ENCODE results near the gene EFTUD2. TPM values are rescaled to one million over a fixed set of nuclear protein-coding genes. Genes with fewer than 3 reads are reported as not detected.

EFTUD2 gene
- total RNA-seq, 4 donors from 2014 or later, result 37.4 to 136 (median 65.4) TPM

DNA sequence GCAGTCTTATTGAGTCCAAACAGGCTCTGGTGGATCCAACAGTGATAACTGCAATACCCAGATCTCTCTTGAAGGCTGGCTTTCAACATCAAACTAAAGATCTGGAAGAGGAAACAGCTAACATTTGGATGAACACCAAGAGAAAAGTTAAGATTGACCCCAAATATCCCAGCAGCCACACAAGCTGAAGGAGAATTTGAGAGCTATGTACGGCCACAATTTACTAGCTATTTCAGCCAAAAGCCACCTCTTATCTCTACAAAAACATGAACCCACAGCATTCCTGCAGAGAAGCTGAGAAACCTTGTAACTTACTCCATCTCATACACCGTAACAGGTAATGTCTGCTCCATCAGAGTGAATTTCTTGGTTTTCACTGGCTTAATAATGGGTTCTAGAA, 14.3 kb downstream of the EFTUD2 start:
- intact Hi-C loops (cut with DNase I; ENCODE audit: low total_unique reads), result loop anchor here (5.0 kb wide), 1 partner anchor 113 kb away; no protein-coding TSS in a partner anchor
- H3K4me3 ChIP-seq, result no peak overlapping the region
- H3K4me1 ChIP-seq, result no peaks in the 10 kb centered on the region
- TF ChIP-seq POLR2AphosphoS5 (IDR thresholded peaks at IDR 0.05) (no peak), EP300 (IDR thresholded peaks at IDR 0.05; ENCODE audit: low read depth) (no peak), POLR2A (IDR thresholded peaks at IDR 0.05) (no peak)
- TF ChIP-seq, protein P1, sequence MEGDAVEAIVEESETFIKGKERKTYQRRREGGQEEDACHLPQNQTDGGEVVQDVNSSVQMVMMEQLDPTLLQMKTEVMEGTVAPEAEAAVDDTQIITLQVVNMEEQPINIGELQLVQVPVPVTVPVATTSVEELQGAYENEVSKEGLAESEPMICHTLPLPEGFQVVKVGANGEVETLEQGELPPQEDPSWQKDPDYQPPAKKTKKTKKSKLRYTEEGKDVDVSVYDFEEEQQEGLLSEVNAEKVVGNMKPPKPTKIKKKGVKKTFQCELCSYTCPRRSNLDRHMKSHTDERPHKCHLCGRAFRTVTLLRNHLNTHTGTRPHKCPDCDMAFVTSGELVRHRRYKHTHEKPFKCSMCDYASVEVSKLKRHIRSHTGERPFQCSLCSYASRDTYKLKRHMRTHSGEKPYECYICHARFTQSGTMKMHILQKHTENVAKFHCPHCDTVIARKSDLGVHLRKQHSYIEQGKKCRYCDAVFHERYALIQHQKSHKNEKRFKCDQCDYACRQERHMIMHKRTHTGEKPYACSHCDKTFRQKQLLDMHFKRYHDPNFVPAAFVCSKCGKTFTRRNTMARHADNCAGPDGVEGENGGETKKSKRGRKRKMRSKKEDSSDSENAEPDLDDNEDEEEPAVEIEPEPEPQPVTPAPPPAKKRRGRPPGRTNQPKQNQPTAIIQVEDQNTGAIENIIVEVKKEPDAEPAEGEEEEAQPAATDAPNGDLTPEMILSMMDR (IDR thresholded peaks at IDR 0.05), result no peak
- peaks cover 0 to 63% (median 30%) of the 10 kb centered on the region in 4 donors for H3K36me3 ChIP-seq
- in situ Hi-C loops (cut with MboI; ENCODE audit: low pct_ligation_motif_present in 1 of 4, low pct_unique_long_range_greater_than_20kb in 1 of 4, low sequenced_read_pairs in 3 of 4), result no loop called here
- no peak overlapping the region for H3K27ac ChIP-seq
- WGBS, 2 donors (ENCODE audit: low coverage in 1 of 2), result 100% methylated on average over 2 of the region's 2 CpGs
- DNase-seq, result no peak
- no peaks in the 10 kb centered on the region for H3K9me3 ChIP-seq
- H3K27me3 ChIP-seq, result no peaks in the 10 kb centered on the region

DNA sequence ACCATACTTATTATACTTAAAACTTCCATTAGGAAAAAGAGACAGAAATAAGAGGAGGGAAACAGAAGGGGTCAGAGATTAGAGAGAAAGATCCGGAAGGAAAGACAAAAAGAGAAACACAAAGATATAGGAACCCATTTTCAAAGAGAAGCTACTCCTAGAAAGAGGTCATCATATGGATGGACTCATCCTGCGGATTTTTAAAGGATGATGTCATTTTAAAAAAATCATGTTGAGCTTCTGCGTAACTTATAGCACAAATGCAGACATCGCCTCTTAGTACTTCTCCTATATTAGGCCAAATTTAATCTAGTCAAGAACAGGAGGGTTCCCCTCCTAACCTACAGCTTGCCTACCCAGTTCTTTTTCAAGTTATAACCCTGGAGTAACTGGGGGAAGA, 18.1 kb downstream of the EFTUD2 start:
- H3K27me3 ChIP-seq, result no peaks in the 10 kb centered on the region
- peaks cover 0 to 81% (median 31%) of the 10 kb centered on the region in 4 donors for H3K36me3 ChIP-seq
- no peak overlapping the region for H3K27ac ChIP-seq
- no peak for DNase-seq
- in situ Hi-C loops (cut with MboI; ENCODE audit: low pct_ligation_motif_present in 1 of 4, low pct_unique_long_range_greater_than_20kb in 1 of 4, low sequenced_read_pairs in 3 of 4), result no loop called here
- H3K9me3 ChIP-seq, result no peaks in the 10 kb centered on the region
- WGBS, 2 donors (ENCODE audit: low coverage in 1 of 2), result 91 to 98% methylated on average over 4 of the region's 4 CpGs
- H3K4me3 ChIP-seq, result no peak overlapping the region
- no peak for TF ChIP-seq POLR2A (IDR thresholded peaks at IDR 0.05)
- no peak for TF ChIP-seq POLR2AphosphoS5 (IDR thresholded peaks at IDR 0.05)
- TF ChIP-seq EP300 (IDR thresholded peaks at IDR 0.05; ENCODE audit: low read depth), result no peak
- TF ChIP-seq, protein P1 (IDR thresholded peaks at IDR 0.05), result no peak
- no peaks in the 10 kb centered on the region for H3K4me1 ChIP-seq
- intact Hi-C loops (cut with DNase I; ENCODE audit: low total_unique reads), result loop anchor here (5.0 kb wide), 1 partner anchor 109 kb away; no protein-coding TSS in a partner anchor

DNA sequence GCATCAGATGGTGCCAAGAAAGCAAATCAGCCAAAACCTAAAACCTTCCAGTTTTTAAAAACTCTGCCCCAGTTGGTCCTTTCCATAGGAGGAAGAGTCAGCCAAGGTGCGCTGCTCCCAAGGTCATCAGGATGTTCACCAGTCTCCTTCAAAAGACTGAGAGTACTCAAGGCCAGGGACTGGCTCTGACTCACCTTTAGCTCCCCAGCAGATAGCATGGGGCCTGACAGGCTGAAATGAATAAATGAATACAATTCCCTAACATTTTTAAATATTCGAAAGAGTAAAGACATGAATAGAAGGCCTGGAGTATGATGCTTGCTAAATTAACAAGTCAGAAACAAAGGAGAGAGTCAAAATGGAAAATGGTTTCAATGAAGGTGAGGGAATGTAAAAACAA, 19.2 kb downstream of the EFTUD2 start:
- Histone ChIP-seq H3K9me3 (no peaks in the 10 kb centered on the region), H3K27ac (no peak overlapping the region), H3K36me3 (peaks cover 0 to 80% (median 31%) of the 10 kb centered on the region in 4 donors), H3K27me3 (no peaks in the 10 kb centered on the region), H3K4me1 (no peaks in the 10 kb centered on the region), H3K4me3 (no peak overlapping the region)
- no peak for DNase-seq
- 95 to 100% methylated on average over 1 to 2 of the region's 2 CpGs for WGBS, 2 donors (ENCODE audit: low coverage in 1 of 2)
- TF ChIP-seq EP300 (IDR thresholded peaks at IDR 0.05; ENCODE audit: low read depth) (no peak), POLR2A (IDR thresholded peaks at IDR 0.05) (no peak), POLR2AphosphoS5 (IDR thresholded peaks at IDR 0.05) (no peak)
- TF ChIP-seq, protein P1 (IDR thresholded peaks at IDR 0.05), result no peak
- intact Hi-C loops (cut with DNase I; ENCODE audit: low total_unique reads) (loop anchor here (5.0 kb wide), 1 partner anchor 108 kb away; no protein-coding TSS in a partner anchor), in situ Hi-C loops (cut with MboI; ENCODE audit: low pct_ligation_motif_present in 1 of 4, low pct_unique_long_range_greater_than_20kb in 1 of 4, low sequenced_read_pairs in 3 of 4) (no loop called here)

DNA sequence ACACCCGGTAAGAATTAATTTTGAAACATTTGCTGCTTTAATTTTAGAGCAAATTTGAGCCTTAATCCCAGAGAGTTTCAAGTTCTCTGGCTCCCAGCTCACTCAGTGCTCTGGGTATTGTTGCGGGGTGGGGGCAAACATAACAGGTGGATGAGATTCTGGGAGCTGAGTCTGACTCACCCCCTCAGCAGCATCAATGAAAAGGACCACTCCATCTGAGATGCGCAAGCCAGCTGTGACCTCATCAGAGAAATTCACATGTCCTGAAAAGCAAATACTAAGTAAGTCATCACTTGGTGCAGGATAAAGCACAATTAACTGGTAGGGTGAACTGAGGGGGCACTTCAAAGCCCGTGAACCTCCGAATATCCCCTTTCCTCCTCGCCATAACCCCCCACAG, 19.9 kb downstream of the EFTUD2 start:
- no peak for TF ChIP-seq POLR2AphosphoS5 (IDR thresholded peaks at IDR 0.05)
- TF ChIP-seq POLR2A (IDR thresholded peaks at IDR 0.05), result no peak
- TF ChIP-seq EP300 (IDR thresholded peaks at IDR 0.05; ENCODE audit: low read depth), result no peak
- TF ChIP-seq, protein P1 (IDR thresholded peaks at IDR 0.05), result no peak
- H3K36me3 ChIP-seq, result peaks cover 0 to 77% (median 29%) of the 10 kb centered on the region in 4 donors
- 78 to 83% methylated on average over 3 to 6 of the region's 6 CpGs for WGBS, 2 donors (ENCODE audit: low coverage in 1 of 2)
- DNase-seq, result no peak
- no peak overlapping the region for H3K4me3 ChIP-seq
- no peak overlapping the region for H3K27ac ChIP-seq
- in situ Hi-C loops (cut with MboI; ENCODE audit: low pct_ligation_motif_present in 1 of 4, low pct_unique_long_range_greater_than_20kb in 1 of 4, low sequenced_read_pairs in 3 of 4) (no loop called here), intact Hi-C loops (cut with DNase I; ENCODE audit: low total_unique reads) (no loop called here)
- H3K9me3 ChIP-seq, result no peaks in the 10 kb centered on the region
- H3K27me3 ChIP-seq, result no peaks in the 10 kb centered on the region
- no peaks in the 10 kb centered on the region for H3K4me1 ChIP-seq
